ENCODE measurements around the gene SDCCAG8. TPM values are rescaled to one million over a fixed set of nuclear protein-coding genes. Genes with fewer than 3 reads are reported as not detected.

Gene SDCCAG8
- total and polyA plus RNA-seq, 4 donors: 8.5 to 25.8 (median 17.5) TPM

DNA sequence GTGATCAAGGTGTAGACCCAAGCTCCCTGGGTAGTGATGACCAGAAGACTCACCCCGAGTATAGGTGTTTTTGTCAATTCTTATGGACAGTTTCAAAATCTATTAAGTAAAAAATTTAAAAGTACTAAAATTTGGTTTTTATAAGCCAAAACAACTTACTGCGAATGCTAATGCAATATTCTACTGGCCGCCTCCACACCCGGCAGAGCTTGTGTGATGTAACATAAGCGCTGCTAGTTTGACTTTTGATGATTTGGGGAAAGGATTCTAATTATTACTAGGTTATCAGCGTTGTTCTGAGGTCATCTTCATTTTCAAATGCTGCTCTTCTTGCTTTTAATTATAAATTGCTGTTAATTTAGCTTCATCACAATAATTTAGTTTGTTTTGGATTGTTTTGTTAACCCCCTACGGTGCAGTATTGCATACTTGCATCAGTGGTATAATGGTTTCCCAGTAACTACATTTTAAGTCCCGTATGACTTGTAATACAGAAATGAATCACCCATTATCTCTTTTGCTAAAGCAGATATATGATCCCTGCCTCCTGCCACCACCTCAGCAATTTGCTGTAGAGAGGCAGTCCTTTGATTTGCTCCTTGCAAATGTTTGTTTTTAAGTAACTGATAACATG lies 178.0 kb downstream of the SDCCAG8 start:
- no peak for DNase-seq (ENCODE audit: low spot score)
- Histone ChIP-seq H3K27me3 (ENCODE audit: control insufficient read depth in 4 of 4, insufficient read depth in 4 of 4, low read length in 3 of 4) (no peaks in the 10 kb centered on the region), H3K27ac (ENCODE audit: low read depth in 1 of 2, low read length in 2 of 2) (no peak overlapping the region), H3K4me3 (ENCODE audit: low read depth in 1 of 3, low read length in 3 of 3) (no peak overlapping the region), H3K9me3 (ENCODE audit: control insufficient read depth in 4 of 4, low read length in 3 of 4) (no peaks in the 10 kb centered on the region), H3K36me3 (ENCODE audit: control insufficient read depth in 4 of 4, insufficient read depth in 3 of 4, low read depth in 1 of 4, low read length in 3 of 4) (peaks cover 0 to 1% (median under 1%) of the 10 kb centered on the region in 4 donors), H3K4me1 (ENCODE audit: control insufficient read depth in 4 of 4, insufficient read depth in 4 of 4, low read length in 3 of 4) (peaks cover 0 to 9% (median 3%) of the 10 kb centered on the region in 4 donors), H3K9ac (ENCODE audit: low read depth in 1 of 2, low read length in 2 of 2) (no peak overlapping the region)
- TF ChIP-seq HNF4G (IDR thresholded peaks at IDR 0.05) (no peak), JUND (IDR thresholded peaks at IDR 0.05) (no peak), TAF1 (conservative IDR thresholded peaks at IDR 0.05) (no peak)
- TF ChIP-seq, protein P1, sequence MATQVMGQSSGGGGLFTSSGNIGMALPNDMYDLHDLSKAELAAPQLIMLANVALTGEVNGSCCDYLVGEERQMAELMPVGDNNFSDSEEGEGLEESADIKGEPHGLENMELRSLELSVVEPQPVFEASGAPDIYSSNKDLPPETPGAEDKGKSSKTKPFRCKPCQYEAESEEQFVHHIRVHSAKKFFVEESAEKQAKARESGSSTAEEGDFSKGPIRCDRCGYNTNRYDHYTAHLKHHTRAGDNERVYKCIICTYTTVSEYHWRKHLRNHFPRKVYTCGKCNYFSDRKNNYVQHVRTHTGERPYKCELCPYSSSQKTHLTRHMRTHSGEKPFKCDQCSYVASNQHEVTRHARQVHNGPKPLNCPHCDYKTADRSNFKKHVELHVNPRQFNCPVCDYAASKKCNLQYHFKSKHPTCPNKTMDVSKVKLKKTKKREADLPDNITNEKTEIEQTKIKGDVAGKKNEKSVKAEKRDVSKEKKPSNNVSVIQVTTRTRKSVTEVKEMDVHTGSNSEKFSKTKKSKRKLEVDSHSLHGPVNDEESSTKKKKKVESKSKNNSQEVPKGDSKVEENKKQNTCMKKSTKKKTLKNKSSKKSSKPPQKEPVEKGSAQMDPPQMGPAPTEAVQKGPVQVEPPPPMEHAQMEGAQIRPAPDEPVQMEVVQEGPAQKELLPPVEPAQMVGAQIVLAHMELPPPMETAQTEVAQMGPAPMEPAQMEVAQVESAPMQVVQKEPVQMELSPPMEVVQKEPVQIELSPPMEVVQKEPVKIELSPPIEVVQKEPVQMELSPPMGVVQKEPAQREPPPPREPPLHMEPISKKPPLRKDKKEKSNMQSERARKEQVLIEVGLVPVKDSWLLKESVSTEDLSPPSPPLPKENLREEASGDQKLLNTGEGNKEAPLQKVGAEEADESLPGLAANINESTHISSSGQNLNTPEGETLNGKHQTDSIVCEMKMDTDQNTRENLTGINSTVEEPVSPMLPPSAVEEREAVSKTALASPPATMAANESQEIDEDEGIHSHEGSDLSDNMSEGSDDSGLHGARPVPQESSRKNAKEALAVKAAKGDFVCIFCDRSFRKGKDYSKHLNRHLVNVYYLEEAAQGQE (IDR thresholded peaks at IDR 0.05): no peak
- WGBS: 91% methylated on average over 8 of the region's 8 CpGs

DNA sequence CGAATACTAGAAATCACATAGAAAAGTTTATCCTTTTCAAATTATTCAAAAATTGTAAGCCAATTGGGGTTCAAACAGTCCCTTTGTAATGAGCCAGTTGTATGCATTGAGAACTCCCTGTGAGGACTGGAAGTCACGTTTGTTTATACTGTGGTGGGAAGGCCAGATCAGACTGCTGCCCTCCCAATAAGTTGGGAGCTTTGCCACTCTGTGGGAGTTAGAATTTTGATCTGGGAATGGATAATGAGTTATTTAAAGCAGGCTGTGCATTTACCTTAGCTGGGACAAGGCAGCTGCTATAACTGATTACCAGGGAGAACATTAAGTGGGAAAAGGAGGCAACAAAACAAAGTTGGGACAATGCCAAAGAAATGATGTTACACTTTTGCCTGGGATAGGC lies 178.8 kb downstream of the SDCCAG8 start:
- no peaks in the 10 kb centered on the region for H3K27me3 ChIP-seq (ENCODE audit: control insufficient read depth in 4 of 4, insufficient read depth in 4 of 4, low read length in 3 of 4)
- no peaks in the 10 kb centered on the region for H3K36me3 ChIP-seq (ENCODE audit: control insufficient read depth in 4 of 4, insufficient read depth in 3 of 4, low read depth in 1 of 4, low read length in 3 of 4)
- DNase-seq (ENCODE audit: low spot score): no peak
- H3K27ac ChIP-seq (ENCODE audit: low read depth in 1 of 2, low read length in 2 of 2): no peak overlapping the region
- TF ChIP-seq HNF4A (conservative IDR thresholded peaks at IDR 0.05) (no peak), JUND (IDR thresholded peaks at IDR 0.05) (no peak)
- 87% methylated on average over 2 of the region's 2 CpGs for WGBS
- no peak overlapping the region for H3K4me3 ChIP-seq (ENCODE audit: low read depth in 1 of 3, low read length in 3 of 3)
- no peaks in the 10 kb centered on the region for H3K9me3 ChIP-seq (ENCODE audit: control insufficient read depth in 4 of 4, low read length in 3 of 4)
- no peak overlapping the region for H3K9ac ChIP-seq (ENCODE audit: low read depth in 1 of 2, low read length in 2 of 2)
- peaks cover 0 to 10% (median 3%) of the 10 kb centered on the region in 4 donors for H3K4me1 ChIP-seq (ENCODE audit: control insufficient read depth in 4 of 4, insufficient read depth in 4 of 4, low read length in 3 of 4)

DNA sequence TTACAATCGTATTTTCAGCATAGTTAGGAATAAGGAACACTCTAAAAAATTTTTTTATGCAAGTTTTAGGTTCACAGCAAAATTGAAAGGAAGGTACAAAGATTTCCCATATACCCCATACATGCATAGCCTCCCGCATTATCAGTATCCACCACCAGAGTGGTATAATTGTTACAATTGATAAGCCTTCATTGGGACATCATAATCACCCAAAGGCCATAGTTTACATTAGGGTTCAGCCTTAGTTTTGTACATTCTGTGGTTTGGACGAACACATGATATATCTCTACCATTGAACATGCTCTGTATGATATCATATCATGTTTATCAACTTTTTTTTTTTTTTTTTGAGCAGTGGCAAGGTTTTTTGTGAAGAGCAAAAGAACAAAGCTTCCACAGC lies 180.0 kb downstream of the SDCCAG8 start:
- 95% methylated on average over 3 of the region's 3 CpGs for WGBS
- Histone ChIP-seq H3K4me1 (ENCODE audit: control insufficient read depth in 4 of 4, insufficient read depth in 4 of 4, low read length in 3 of 4) (peaks cover 0 to 14% (median 3%) of the 10 kb centered on the region in 4 donors), H3K9ac (ENCODE audit: low read depth in 1 of 2, low read length in 2 of 2) (no peak overlapping the region), H3K4me3 (ENCODE audit: low read depth in 1 of 3, low read length in 3 of 3) (no peak overlapping the region), H3K9me3 (ENCODE audit: control insufficient read depth in 4 of 4, low read length in 3 of 4) (no peaks in the 10 kb centered on the region), H3K27ac (ENCODE audit: low read depth in 1 of 2, low read length in 2 of 2) (no peak overlapping the region), H3K27me3 (ENCODE audit: control insufficient read depth in 4 of 4, insufficient read depth in 4 of 4, low read length in 3 of 4) (no peaks in the 10 kb centered on the region), H3K36me3 (ENCODE audit: control insufficient read depth in 4 of 4, insufficient read depth in 3 of 4, low read depth in 1 of 4, low read length in 3 of 4) (no peaks in the 10 kb centered on the region)
- no peak for DNase-seq (ENCODE audit: low spot score)
- no peak for TF ChIP-seq YY1 (IDR thresholded peaks at IDR 0.05)
- TF ChIP-seq, protein P2, sequence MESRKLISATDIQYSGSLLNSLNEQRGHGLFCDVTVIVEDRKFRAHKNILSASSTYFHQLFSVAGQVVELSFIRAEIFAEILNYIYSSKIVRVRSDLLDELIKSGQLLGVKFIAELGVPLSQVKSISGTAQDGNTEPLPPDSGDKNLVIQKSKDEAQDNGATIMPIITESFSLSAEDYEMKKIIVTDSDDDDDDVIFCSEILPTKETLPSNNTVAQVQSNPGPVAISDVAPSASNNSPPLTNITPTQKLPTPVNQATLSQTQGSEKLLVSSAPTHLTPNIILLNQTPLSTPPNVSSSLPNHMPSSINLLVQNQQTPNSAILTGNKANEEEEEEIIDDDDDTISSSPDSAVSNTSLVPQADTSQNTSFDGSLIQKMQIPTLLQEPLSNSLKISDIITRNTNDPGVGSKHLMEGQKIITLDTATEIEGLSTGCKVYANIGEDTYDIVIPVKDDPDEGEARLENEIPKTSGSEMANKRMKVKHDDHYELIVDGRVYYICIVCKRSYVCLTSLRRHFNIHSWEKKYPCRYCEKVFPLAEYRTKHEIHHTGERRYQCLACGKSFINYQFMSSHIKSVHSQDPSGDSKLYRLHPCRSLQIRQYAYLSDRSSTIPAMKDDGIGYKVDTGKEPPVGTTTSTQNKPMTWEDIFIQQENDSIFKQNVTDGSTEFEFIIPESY (IDR thresholded peaks at IDR 0.05): no peak
- no peak for TF ChIP-seq FOXA2 (IDR thresholded peaks at IDR 0.05)
- no peak for TF ChIP-seq FOXA1 (IDR thresholded peaks at IDR 0.05)
- TF ChIP-seq HNF4A (conservative IDR thresholded peaks at IDR 0.05): no peak
- TF ChIP-seq JUND (IDR thresholded peaks at IDR 0.05): no peak
- no peak for TF ChIP-seq RXRA (IDR thresholded peaks at IDR 0.05)
- TF ChIP-seq, protein P3, sequence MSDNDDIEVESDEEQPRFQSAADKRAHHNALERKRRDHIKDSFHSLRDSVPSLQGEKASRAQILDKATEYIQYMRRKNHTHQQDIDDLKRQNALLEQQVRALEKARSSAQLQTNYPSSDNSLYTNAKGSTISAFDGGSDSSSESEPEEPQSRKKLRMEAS (IDR thresholded peaks at IDR 0.05): no peak
- no peak for TF ChIP-seq HNF4G (IDR thresholded peaks at IDR 0.05)
- TF ChIP-seq, protein P4, sequence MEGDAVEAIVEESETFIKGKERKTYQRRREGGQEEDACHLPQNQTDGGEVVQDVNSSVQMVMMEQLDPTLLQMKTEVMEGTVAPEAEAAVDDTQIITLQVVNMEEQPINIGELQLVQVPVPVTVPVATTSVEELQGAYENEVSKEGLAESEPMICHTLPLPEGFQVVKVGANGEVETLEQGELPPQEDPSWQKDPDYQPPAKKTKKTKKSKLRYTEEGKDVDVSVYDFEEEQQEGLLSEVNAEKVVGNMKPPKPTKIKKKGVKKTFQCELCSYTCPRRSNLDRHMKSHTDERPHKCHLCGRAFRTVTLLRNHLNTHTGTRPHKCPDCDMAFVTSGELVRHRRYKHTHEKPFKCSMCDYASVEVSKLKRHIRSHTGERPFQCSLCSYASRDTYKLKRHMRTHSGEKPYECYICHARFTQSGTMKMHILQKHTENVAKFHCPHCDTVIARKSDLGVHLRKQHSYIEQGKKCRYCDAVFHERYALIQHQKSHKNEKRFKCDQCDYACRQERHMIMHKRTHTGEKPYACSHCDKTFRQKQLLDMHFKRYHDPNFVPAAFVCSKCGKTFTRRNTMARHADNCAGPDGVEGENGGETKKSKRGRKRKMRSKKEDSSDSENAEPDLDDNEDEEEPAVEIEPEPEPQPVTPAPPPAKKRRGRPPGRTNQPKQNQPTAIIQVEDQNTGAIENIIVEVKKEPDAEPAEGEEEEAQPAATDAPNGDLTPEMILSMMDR (IDR thresholded peaks at IDR 0.05; ENCODE audit: low read depth, low read length, missing input control): no peak
- no peak for TF ChIP-seq NR2F2 (IDR thresholded peaks at IDR 0.05)
- TF ChIP-seq EGR1 (IDR thresholded peaks at IDR 0.05; ENCODE audit: low read depth in 2 of 2): no peak
- TF ChIP-seq TAF1 (conservative IDR thresholded peaks at IDR 0.05): no peak
- TF ChIP-seq GABPA (IDR thresholded peaks at IDR 0.05 in 1 of 2, conservative IDR thresholded peaks at IDR 0.05 in 1 of 2): no peak
- TF ChIP-seq, protein P5, sequence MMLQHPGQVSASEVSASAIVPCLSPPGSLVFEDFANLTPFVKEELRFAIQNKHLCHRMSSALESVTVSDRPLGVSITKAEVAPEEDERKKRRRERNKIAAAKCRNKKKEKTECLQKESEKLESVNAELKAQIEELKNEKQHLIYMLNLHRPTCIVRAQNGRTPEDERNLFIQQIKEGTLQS (IDR thresholded peaks at IDR 0.05): no peak
- TF ChIP-seq, protein P1 (IDR thresholded peaks at IDR 0.05): no peak
